ENCODE results near the gene ATP9A.
A peak's percentile ranks its signal among the peaks of the same experiment; 100 is the strongest.
"Not testable (repeated sequence)": the region's sequence is repeated elsewhere in the genome, so short reads cannot be mapped to it uniquely, and the experiment has no call there.

ATP9A gene, protein sequence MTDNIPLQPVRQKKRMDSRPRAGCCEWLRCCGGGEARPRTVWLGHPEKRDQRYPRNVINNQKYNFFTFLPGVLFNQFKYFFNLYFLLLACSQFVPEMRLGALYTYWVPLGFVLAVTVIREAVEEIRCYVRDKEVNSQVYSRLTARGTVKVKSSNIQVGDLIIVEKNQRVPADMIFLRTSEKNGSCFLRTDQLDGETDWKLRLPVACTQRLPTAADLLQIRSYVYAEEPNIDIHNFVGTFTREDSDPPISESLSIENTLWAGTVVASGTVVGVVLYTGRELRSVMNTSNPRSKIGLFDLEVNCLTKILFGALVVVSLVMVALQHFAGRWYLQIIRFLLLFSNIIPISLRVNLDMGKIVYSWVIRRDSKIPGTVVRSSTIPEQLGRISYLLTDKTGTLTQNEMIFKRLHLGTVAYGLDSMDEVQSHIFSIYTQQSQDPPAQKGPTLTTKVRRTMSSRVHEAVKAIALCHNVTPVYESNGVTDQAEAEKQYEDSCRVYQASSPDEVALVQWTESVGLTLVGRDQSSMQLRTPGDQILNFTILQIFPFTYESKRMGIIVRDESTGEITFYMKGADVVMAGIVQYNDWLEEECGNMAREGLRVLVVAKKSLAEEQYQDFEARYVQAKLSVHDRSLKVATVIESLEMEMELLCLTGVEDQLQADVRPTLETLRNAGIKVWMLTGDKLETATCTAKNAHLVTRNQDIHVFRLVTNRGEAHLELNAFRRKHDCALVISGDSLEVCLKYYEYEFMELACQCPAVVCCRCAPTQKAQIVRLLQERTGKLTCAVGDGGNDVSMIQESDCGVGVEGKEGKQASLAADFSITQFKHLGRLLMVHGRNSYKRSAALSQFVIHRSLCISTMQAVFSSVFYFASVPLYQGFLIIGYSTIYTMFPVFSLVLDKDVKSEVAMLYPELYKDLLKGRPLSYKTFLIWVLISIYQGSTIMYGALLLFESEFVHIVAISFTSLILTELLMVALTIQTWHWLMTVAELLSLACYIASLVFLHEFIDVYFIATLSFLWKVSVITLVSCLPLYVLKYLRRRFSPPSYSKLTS

DNA sequence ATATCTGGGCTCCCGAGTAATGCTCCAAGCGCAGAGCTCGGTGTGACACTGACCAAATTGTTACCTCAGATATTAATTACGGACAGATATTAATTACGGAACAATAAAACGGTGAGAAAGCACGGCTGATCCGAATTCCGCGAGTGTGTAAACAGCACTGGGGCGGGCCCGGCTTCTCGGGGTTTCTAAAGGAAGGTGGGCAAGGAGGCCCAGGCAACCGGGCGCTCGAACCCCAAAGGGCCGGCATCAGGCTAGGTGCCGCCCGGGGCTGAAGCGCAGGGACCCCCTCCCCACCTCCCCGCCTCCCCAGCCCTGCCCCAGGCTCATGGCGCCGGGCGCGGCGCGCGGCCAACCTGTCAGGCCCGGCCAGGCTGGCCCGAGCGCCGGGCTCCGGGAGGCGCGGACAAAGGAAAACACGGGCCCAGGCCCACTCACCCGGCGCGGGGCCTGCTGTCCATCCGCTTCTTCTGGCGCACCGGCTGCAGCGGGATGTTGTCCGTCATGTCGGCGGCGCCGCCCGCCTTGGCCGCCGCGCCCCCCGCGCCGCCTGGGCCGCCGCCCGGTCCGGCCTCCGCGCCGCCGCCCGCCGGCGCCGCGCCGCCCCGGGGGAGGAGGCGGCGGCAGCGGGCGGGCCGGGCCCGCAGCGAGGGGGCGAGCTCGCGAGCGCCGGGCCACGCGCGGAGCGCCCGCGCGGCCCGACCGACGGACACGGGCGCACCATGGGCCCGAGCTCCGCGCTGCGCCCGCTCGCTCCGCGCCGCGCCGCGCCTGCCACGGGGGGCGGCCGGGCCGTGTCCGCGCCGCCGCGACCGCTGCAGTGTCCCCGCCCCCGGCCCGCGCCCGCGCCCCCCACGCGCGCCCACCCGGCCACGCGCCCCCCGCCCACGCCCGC lies at the start of gene ATP9A:
Gene ATP9A (minus strand): TSS at position 524 of the 892 bp plus-strand sequence. CDS start 21 bp downstream, at position 503.
- no peak for DNase-seq (ENCODE audit: low read depth, low spot score)
- H3K27ac ChIP-seq = peak within 1 kb of the TSS; percentile 67

DNA sequence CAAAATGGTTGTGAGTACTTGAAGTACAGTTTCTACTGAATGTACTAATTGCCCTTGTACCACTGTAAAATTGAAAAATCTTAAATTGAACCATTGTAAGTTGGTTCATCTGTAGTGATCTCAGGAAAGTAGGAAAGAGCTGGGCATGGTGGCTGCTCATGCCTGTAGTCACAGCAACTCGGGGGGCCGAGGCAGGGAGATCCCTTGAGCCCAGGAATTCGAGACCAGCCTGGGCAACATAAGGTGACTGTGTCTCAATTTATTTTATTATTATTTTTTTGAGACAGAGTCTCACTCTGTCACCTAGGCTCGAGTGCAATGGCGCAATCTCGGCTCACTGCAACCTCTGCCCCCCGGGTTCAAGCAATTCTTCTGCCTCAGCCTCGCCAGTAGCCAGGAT lies 48.7 kb upstream of the ATP9A start:
- not testable (repeated sequence) for H3K27ac ChIP-seq; DNase-seq (ENCODE audit: low read depth, low spot score)

GRCh38 chr20:51815383-51816076 lies 47.3 kb upstream of the ATP9A start:
- no peak for DNase-seq (ENCODE audit: low read depth, low spot score)
- H3K27ac ChIP-seq = no peak overlapping the region

DNA sequence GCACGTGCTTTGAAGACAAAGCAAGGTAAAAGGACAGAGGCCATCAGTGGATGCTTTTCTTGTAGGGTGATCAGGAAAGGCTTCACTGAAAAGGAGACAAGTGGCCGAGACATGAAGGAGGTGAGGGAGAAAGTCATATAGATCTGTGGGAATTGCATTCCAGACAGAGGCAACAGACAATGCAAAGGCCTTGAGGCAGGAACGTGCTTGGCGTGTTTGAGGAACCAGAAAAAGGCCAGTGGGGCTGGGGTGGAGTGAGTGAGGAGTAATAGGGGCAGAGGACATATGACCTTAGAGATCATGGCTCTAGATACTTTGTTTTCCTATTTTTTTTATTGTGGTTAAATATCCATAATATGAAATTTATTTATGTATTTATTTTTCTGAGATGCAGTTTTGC lies 44.7 kb upstream of the ATP9A start:
- no peak for DNase-seq (ENCODE audit: low read depth, low spot score)
- H3K27ac ChIP-seq = no peak overlapping the region

GRCh38 chr20:51811514-51812128 lies 43.4 kb upstream of the ATP9A start:
- H3K27ac ChIP-seq = no peak overlapping the region
- DNase-seq (ENCODE audit: low read depth, low spot score) = no peak

- DNase-seq (ENCODE audit: low read depth, low spot score) = peak; percentile 18
- H3K27ac ChIP-seq = no peak overlapping the region
Measured at GRCh38 chr20:51811042-51811355, 42.8 kb upstream of the ATP9A start.

- no peak overlapping the region for H3K27ac ChIP-seq
- DNase-seq (ENCODE audit: low read depth, low spot score) = no peak
Measured at GRCh38 chr20:51810155-51811041, 42.2 kb upstream of the ATP9A start.

GRCh38 chr20:51807720-51808250 lies 39.6 kb upstream of the ATP9A start:
- H3K27ac ChIP-seq = no peak overlapping the region
- no peak for DNase-seq (ENCODE audit: low read depth, low spot score)

GRCh38 chr20:51804754-51805153 lies 36.6 kb upstream of the ATP9A start:
- no peak overlapping the region for H3K27ac ChIP-seq
- no peak for DNase-seq (ENCODE audit: low read depth, low spot score)

DNA sequence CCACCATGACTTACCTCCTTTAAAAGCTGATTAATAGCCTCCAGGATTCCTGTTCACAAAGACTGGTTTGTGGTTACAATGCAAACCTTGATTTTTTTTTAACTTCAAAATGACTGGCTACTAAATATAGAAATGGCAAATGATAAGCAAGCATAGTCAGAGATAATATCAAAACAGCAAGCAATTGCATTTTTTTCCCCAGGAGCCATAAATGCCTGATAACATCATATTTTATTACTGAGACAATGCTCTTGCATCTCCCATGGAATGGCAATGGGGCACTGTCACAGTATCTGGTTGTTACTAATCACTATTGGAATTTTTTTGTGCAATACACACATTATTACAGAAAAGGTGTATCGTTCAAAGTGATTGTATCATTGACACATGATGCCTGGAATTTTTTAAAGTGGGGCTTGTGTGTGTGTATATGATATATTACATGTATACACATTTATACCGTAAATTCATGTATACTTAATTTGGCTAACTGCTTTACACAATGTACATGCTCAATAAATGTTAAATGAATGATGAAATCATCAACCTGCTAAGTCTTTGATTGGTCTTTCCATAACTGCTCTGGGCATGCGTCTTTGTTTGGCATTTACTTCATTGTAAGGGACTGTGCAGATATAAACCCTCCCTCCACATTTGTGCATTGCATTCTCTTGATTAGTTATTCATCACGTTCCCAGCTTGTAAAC lies 35.1 kb upstream of the ATP9A start:
- DNase-seq (ENCODE audit: low read depth, low spot score) = peak; percentile 14
- H3K27ac ChIP-seq = no peak overlapping the region

GRCh38 chr20:51802170-51802751 lies 34.1 kb upstream of the ATP9A start, which contains the start of gene SALL4:
Gene SALL4 (minus strand): TSS chr20:51802521. CDS start chr20:51802408, 113 bp downstream.
- no peak for DNase-seq (ENCODE audit: low read depth, low spot score)
- H3K27ac ChIP-seq = no peak within 1 kb of the TSS

GRCh38 chr20:51801823-51802123 lies 33.6 kb upstream of the ATP9A start:
- no peak for DNase-seq (ENCODE audit: low read depth, low spot score)
- no peak overlapping the region for H3K27ac ChIP-seq

- DNase-seq (ENCODE audit: low read depth, low spot score) = no peak
Measured at GRCh38 chr20:51801122-51801822, 33.1 kb upstream of the ATP9A start.

GRCh38 chr20:51800872-51801121 lies 32.6 kb upstream of the ATP9A start:
- H3K27ac ChIP-seq = no peak overlapping the region
- DNase-seq (ENCODE audit: low read depth, low spot score) = no peak

More at GRCh38 chr20:51801122-51801822, 33.1 kb upstream of the ATP9A start:
- no peak overlapping the region for H3K27ac ChIP-seq

DNA sequence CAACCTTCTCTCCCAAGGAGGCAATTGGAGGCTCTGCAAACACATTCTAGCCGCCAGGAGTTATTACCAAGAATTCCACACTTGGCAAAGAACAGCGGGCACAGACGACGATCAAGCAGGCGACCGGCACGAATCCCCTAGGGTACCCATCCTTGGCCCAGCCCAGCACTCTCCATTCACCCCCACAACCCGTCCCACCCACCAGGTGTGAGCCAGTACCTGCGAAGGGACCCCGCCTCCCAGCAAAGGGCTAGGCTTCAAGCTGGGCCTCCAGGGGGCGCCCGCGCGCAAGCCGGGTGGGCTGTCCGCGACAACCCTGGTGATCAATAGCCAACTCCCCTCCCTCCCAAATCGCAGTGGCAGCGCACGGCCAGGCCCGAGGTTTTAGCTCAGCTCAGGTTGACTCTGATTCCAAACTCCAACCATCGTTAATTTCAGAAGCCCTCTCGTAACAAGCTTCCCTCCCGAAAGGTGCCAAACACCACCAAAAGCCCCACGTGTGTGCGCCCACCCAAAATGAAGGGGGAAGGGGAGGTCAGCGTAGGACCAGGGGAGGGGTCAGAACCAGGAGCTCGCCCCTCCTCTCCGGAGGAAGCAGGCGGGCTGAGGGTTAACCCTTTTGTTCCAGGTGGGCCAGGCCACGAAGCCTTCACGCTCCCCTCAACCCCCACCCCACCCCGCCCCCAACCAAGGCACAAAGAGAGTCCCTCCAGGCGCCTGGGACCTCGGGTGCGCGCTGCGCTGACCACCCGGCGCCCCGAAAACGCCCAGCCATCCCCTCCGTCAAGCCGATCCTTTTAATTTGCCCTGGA lies 32.1 kb upstream of the ATP9A start:
- DNase-seq (ENCODE audit: low read depth, low spot score) = no peak
- no peak overlapping the region for H3K27ac ChIP-seq

- no peak overlapping the region for H3K27ac ChIP-seq
- DNase-seq (ENCODE audit: low read depth, low spot score) = no peak
Measured at GRCh38 chr20:51799401-51799860, 31.2 kb upstream of the ATP9A start.
